HepG2 (cell line): Measurements from ENCODE around the gene SFXN2.

Experiments
- BCL3 ChIP-seq: sonication (generic); formaldehyde crosslinking; IDR thresholded peaks from 2 replicates; pipeline ENCODE4 v1.5.1; 2020; ENCODE audit warnings: mild to moderate bottlenecking, missing genetic modification reagents, moderate library complexity
- FOXK2 ChIP-seq: fragments of 450-650 bp; IDR thresholded peaks from 2 replicates; pipeline ENCODE4 v1.6.1; 2016
- HMGXB4 ChIP-seq, 2 experiments: sonication (generic) in 1 of 2; formaldehyde crosslinking in 1 of 2; IDR thresholded peaks; 2 replicates each; pipeline versions ENCODE4 v1.4.0 to v1.6.1; 2018 to 2020; ENCODE audit warnings: missing genetic modification reagents in 2 of 2, borderline replicate concordance in 1 of 2, low read depth in 1 of 2, mild to moderate bottlenecking in 1 of 2, missing biosample characterization in 1 of 2
- KDM4B ChIP-seq: sonication (generic); formaldehyde crosslinking; IDR thresholded peaks from 2 replicates; pipeline ENCODE4 v1.4.0; 2020; ENCODE audit warnings: missing genetic modification reagents
- REST ChIP-seq, 2 experiments: IDR thresholded peaks; 2 replicates each; pipeline ENCODE4 v1.6.1; 2011 to 2012; ENCODE audit warnings: low read length in 2 of 2, borderline replicate concordance in 1 of 2, low read depth in 1 of 2, mild to moderate bottlenecking in 1 of 2, moderate library complexity in 1 of 2
- TCF7L2 ChIP-seq: IDR thresholded peaks from 2 replicates; pipeline ENCODE4 v1.6.1; 2011; ENCODE audit warnings: mild to moderate bottlenecking, low read depth, low read length, moderate library complexity
- TEAD2 ChIP-seq: sonication (generic); formaldehyde crosslinking; IDR thresholded peaks from 2 replicates; pipeline ENCODE4 v1.9.0; 2021; ENCODE audit warnings: missing genetic modification reagents
- ZNF362 ChIP-seq: sonication (generic); formaldehyde crosslinking; IDR thresholded peaks from 2 replicates; pipeline ENCODE4 v1.4.0; 2020; ENCODE audit warnings: missing genetic modification reagents, mild to moderate bottlenecking, borderline replicate concordance
- TF ChIP-seq, protein P1 (sequence below): sonication (generic); formaldehyde crosslinking; IDR thresholded peaks from 2 replicates; pipeline ENCODE4 v1.4.0; 2020; ENCODE audit warnings: low read depth, missing genetic modification reagents

- TF ChIP-seq TEAD2 (CRISPR knock-in tag), result no peak
- TF ChIP-seq, protein P1, sequence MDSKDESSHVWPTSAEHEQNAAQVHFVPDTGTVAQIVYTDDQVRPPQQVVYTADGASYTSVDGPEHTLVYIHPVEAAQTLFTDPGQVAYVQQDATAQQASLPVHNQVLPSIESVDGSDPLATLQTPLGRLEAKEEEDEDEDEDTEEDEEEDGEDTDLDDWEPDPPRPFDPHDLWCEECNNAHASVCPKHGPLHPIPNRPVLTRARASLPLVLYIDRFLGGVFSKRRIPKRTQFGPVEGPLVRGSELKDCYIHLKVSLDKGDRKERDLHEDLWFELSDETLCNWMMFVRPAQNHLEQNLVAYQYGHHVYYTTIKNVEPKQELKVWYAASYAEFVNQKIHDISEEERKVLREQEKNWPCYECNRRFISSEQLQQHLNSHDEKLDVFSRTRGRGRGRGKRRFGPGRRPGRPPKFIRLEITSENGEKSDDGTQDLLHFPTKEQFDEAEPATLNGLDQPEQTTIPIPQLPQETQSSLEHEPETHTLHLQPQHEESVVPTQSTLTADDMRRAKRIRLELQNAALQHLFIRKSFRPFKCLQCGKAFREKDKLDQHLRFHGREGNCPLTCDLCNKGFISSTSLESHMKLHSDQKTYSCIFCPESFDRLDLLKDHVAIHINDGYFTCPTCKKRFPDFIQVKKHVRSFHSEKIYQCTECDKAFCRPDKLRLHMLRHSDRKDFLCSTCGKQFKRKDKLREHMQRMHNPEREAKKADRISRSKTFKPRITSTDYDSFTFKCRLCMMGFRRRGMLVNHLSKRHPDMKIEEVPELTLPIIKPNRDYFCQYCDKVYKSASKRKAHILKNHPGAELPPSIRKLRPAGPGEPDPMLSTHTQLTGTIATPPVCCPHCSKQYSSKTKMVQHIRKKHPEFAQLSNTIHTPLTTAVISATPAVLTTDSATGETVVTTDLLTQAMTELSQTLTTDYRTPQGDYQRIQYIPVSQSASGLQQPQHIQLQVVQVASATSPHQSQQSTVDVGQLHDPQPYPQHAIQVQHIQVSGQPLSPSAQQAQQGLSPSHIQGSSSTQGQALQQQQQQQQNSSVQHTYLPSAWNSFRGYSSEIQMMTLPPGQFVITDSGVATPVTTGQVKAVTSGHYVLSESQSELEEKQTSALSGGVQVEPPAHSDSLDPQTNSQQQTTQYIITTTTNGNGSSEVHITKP, result no peak
- TF ChIP-seq REST (IDR thresholded peaks at IDR 0.05; ENCODE audit: borderline replicate concordance in 1 of 2, low read depth in 1 of 2, low read length in 2 of 2), result no peak
- no peak for TF ChIP-seq HMGXB4 (CRISPR knock-in tag; IDR thresholded peaks at IDR 0.05; ENCODE audit: borderline replicate concordance in 1 of 2, low read depth in 1 of 2)
- TF ChIP-seq KDM4B (CRISPR knock-in tag), result no peak
- TF ChIP-seq ZNF362, result no peak
- TF ChIP-seq FOXK2, result no peak
- no peak for TF ChIP-seq BCL3 (CRISPR knock-in tag)
- TF ChIP-seq TCF7L2, result no peak
These were observed 77.4 kb downstream of the SFXN2 start for GRCh38 chr10:102791754-102792395.
